Measurements from ENCODE around the gene VSIR. TPM values are rescaled to one million over a fixed set of nuclear protein-coding genes. Genes with fewer than 3 reads are reported as not detected.

Gene VSIR
- polyA plus RNA-seq, 1 experiment: 169 TPM

GRCh38 chr10:71743866-71744265 is 29.5 kb downstream of the VSIR start:
- Histone ChIP-seq H3K27me3 (ENCODE audit: control insufficient read depth, insufficient read depth, low read length) (no peaks in the 10 kb centered on the region), H3K36me3 (ENCODE audit: control insufficient read depth, insufficient read depth, low read length) (no peaks in the 10 kb centered on the region), H3K4me3 (ENCODE audit: low read depth, low read length) (no peak overlapping the region)
- DNase-seq (ENCODE audit: low read depth): no peak
- CTCF ChIA-PET: interaction anchor here (1.5 kb wide), 1 partner anchor 18 kb away, joined by 5 read pairs; no protein-coding TSS in a partner anchor
- TF ChIP-seq, protein P1, sequence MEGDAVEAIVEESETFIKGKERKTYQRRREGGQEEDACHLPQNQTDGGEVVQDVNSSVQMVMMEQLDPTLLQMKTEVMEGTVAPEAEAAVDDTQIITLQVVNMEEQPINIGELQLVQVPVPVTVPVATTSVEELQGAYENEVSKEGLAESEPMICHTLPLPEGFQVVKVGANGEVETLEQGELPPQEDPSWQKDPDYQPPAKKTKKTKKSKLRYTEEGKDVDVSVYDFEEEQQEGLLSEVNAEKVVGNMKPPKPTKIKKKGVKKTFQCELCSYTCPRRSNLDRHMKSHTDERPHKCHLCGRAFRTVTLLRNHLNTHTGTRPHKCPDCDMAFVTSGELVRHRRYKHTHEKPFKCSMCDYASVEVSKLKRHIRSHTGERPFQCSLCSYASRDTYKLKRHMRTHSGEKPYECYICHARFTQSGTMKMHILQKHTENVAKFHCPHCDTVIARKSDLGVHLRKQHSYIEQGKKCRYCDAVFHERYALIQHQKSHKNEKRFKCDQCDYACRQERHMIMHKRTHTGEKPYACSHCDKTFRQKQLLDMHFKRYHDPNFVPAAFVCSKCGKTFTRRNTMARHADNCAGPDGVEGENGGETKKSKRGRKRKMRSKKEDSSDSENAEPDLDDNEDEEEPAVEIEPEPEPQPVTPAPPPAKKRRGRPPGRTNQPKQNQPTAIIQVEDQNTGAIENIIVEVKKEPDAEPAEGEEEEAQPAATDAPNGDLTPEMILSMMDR (IDR thresholded peaks at IDR 0.05; ENCODE audit: insufficient read depth, low read depth, low read length): no peak
- POLR2A ChIA-PET: no interaction called here

GRCh38 chr10:71743089-71743838 is 30.1 kb downstream of the VSIR start:
- POLR2A ChIA-PET: no interaction called here
- DNase-seq (ENCODE audit: low read depth): no peak
- Histone ChIP-seq H3K36me3 (ENCODE audit: control insufficient read depth, insufficient read depth, low read length) (no peaks in the 10 kb centered on the region), H3K27me3 (ENCODE audit: control insufficient read depth, insufficient read depth, low read length) (no peaks in the 10 kb centered on the region), H3K4me3 (ENCODE audit: low read depth, low read length) (no peak overlapping the region)
- TF ChIP-seq, protein P1 (IDR thresholded peaks at IDR 0.05; ENCODE audit: insufficient read depth, low read depth, low read length): no peak
- CTCF ChIA-PET: interaction anchor here (0.9 to 1.6 kb wide), 5 partner anchors 17 to 153 kb away, joined by 3 to 5 read pairs (median 4); partner anchors contain the start of gene VSIR

DNA sequence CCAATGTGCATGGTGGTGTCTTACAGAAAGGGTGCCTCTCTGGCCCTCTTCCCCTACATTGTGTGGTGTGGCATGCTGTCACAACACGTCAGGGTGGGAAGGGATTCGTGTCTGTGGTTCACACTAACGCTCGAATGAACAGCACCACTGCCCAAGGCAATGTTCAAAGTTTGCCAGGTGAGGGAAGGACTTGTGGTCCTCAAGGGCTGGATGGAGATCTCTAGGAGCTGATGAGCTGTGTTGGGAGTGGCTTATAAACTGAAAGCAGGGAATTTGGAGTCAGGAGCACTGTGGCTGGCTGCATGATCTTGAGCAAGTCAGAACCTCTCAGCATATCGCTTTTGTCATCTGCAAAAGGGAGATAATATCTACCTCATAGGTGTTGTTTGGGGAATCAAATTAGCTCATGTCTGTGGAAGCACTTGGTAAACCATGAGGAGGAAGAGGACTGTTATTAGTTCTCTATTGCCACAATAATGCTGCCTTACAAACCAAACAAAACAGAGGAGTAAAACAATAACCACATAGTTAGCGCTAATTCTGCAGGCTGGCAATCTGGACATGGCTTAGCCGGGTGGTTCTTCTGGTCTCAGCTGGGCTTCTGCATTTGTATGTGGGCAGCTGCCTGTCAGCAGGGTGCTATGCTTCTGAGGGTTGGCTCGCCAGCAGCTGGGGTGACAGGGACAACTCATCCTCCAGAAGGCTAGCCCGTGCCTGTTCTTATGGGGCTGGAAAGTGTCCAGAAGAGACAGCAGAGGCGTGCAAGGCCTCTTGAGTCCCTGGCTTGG is 30.8 kb downstream of the VSIR start:
- H3K27me3 ChIP-seq (ENCODE audit: control insufficient read depth, insufficient read depth, low read length): no peaks in the 10 kb centered on the region
- TF ChIP-seq, protein P1 (IDR thresholded peaks at IDR 0.05; ENCODE audit: insufficient read depth, low read depth, low read length): no peak
- no peaks in the 10 kb centered on the region for H3K36me3 ChIP-seq (ENCODE audit: control insufficient read depth, insufficient read depth, low read length)
- no peak for DNase-seq (ENCODE audit: low read depth)
- ChIA-PET CTCF (interaction anchor here (0.9 to 1.6 kb wide), 5 partner anchors 17 to 154 kb away, joined by 3 to 5 read pairs (median 4); partner anchors contain the start of gene VSIR), POLR2A (no interaction called here)
- no peak overlapping the region for H3K4me3 ChIP-seq (ENCODE audit: low read depth, low read length)

GRCh38 chr10:71741671-71742070 is 31.6 kb downstream of the VSIR start:
- Histone ChIP-seq H3K27me3 (ENCODE audit: control insufficient read depth, insufficient read depth, low read length) (no peaks in the 10 kb centered on the region), H3K36me3 (ENCODE audit: control insufficient read depth, insufficient read depth, low read length) (no peaks in the 10 kb centered on the region), H3K4me3 (ENCODE audit: low read depth, low read length) (no peak overlapping the region)
- ChIA-PET POLR2A (no interaction called here), CTCF (interaction anchor here (1.6 kb wide), 1 partner anchor 155 kb away, joined by 3 read pairs; no protein-coding TSS in a partner anchor)
- no peak for DNase-seq (ENCODE audit: low read depth)
- TF ChIP-seq, protein P1 (IDR thresholded peaks at IDR 0.05; ENCODE audit: insufficient read depth, low read depth, low read length): no peak

GRCh38 chr10:71741029-71741428 is 32.3 kb downstream of the VSIR start:
- DNase-seq (ENCODE audit: low read depth): no peak
- Histone ChIP-seq H3K27me3 (ENCODE audit: control insufficient read depth, insufficient read depth, low read length) (no peaks in the 10 kb centered on the region), H3K36me3 (ENCODE audit: control insufficient read depth, insufficient read depth, low read length) (no peaks in the 10 kb centered on the region), H3K4me3 (ENCODE audit: low read depth, low read length) (no peak overlapping the region)
- ChIA-PET POLR2A (no interaction called here), CTCF (interaction anchor here (1.3 kb wide), 1 partner anchor 13 kb away, joined by 4 read pairs; no protein-coding TSS in a partner anchor)
- TF ChIP-seq, protein P1 (IDR thresholded peaks at IDR 0.05; ENCODE audit: insufficient read depth, low read depth, low read length): no peak
